GM18517 (cell line): ENCODE results near the gene SPATA31C1.
"Not testable (repeated sequence)": the region's sequence is repeated elsewhere in the genome, so short reads cannot be mapped to it uniquely, and the experiment has no call there.

ENCODE experiments used
- ATAC-seq: cut with Tn5 transposase; IDR thresholded peaks from one replicate; pipeline ENCODE4 v1.9.1; 2021; ENCODE audit warnings: mild to moderate bottlenecking, moderate library complexity; ENCODE audit not compliant: unreplicated experiment

SPATA31C1 gene

DNA sequence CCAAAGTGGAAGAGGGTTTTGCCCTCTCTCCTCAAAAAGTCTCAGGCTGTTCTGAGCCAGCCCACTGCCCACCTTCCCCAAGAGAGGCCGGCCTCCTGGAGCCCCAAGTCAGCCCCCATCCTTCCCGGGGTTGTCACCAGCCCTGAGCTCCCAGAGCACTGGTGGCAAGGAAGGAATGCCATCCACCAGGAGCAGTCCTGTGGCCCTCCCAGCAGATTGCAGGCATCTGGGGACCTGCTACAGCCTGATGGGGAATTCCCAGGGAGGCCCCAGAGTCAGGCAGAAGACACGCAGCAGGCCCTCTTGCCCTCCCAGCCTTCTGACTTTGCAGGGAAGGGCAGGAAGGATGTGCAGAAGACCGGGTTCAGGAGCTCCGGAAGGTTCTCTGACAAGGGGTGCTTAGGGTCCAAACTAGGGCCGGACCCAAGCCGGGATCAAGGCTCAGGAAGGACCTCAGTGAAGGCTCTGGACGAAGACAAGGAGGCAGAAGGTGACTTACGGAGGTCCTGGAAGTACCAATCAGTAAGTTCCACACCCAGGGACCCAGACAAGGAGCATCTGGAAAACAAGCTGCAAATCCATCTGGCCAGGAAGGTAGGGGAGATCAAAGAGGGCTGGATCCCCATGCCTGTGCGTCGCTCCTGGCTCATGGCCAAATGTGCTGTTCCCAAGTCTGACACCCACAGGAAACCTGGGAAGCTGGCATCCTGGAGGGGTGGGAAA is 31.4 kb upstream of the SPATA31C1 start:
- ATAC-seq: no peak

GRCh38 chr9:87886933-87887505 is 30.7 kb upstream of the SPATA31C1 start:
- ATAC-seq: no peak

DNA sequence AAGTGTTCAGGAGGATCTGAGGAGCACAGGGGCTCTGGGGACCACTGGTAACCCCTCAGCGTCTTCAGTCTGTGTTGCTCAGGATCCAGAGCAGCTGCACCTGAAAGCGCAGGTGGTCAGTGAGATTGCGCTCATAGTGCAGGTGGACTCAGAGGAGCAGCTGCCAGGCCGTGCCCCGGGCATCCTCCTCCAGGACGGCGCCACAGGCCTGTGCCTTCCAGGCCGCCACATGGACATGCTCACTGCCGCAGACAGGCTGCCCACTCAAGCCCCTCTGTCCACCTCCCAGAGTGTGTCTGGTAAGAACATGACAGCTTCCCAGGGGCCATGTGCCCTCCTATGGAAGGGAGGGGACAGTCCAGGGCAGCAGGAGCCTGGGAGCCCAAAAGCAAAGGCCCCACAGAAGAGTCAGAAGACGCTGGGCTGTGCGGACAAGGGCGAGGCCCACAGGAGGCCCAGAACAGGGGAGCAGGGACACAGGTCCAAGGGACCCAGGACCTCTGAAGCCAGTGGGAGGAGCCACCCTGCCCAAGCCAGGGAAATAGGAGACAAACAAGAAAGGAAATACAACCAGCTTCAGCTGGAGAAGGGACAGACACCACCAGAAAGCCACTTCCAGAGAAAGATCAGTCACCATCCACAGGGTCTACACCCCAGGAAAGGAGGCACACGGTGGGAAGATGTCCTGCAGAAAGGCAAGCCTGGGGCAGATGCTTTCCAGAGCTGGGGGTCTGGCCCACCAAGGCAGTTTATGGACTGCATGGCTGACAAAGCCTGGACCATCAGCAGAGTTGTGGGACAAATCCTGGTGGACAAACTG is 29.9 kb upstream of the SPATA31C1 start:
- no peak for ATAC-seq

DNA sequence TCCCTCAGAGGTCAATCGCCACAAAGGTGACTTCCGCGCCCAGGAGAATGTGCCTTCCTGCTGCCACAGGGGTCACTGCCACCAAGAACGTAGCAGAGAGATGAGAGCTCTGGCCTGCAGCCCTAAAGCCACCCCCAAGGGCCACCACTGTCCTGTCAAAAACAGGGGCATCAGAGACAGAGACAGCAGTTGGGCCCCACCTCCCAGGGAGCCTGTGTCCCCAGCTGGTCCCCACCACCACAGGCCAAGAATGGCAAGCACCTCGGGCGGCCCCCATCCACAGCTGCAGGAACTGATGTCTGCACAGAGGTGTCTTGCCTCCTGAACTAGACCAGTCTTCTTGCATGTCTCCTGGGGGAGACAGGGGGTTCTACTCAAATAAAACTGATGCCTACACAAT is 29.3 kb upstream of the SPATA31C1 start:
- no peak for ATAC-seq

GRCh38 chr9:87889065-87889881 is 28.5 kb upstream of the SPATA31C1 start:
- ATAC-seq: no peak

DNA sequence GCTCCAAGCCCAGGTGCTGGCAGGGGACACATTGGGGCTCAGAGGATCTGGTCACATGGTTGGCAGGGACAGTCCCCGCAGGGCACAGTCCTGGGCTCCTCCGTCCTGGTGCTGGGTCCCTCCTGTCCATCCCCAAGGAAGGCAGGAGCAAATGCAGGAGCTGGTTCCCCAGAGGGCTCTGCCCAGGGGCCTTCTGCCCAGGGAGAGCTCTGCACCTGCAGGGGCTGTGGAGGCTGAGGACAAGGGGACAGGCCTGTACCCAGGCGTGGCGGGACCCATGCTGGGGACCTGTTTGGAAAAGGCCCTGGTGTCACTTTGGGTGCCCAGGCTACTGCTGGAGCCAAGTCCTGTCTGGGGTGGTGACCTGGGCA is 27.9 kb upstream of the SPATA31C1 start:
- no peak for ATAC-seq

DNA sequence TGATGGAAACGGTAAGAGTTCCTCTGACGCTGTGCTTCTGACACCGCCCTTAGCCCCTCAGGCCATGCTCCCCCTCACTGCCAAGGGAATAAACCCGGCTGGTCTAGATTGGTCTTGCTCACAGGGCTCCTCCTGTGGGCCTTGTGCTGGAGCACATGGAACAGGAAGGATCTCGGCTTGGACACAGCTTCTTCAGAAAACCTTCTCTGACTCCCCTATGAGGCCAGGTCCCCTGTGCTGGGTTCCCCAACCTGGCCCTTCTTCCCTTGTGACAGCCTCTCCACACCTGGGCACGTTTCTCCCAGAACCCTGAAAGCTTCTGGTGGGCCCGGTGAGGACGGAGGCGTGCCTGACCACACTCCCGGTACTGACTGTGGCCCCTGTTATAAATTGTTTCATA is 26.9 kb upstream of the SPATA31C1 start:
- ATAC-seq: no peak

GRCh38 chr9:87891754-87892153 is 26.0 kb upstream of the SPATA31C1 start:
- no peak for ATAC-seq

- ATAC-seq: no peak
Measured at GRCh38 chr9:87892956-87893355, 24.8 kb upstream of the SPATA31C1 start.

- no peak for ATAC-seq
Measured at GRCh38 chr9:87894998-87895625, 22.6 kb upstream of the SPATA31C1 start.

DNA sequence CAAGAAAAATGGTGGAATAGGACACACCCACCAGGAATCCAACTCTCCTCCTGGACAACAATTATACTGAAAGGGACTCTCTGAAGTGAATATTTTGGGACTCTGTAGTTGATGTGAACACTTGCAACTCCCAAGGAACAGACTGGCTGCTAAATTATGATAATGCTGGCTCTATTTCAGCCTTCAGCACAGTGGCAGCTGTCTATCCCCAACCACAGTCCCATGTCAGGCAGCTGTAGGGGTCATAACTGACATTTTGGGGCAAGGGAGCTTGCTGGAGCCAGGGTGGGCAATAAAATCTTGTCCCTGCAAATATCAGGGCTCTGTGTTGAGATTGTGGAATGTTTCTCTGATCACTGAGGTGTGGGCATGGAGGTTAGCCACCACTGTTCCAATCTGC is 20.9 kb upstream of the SPATA31C1 start:
- ATAC-seq: no peak

DNA sequence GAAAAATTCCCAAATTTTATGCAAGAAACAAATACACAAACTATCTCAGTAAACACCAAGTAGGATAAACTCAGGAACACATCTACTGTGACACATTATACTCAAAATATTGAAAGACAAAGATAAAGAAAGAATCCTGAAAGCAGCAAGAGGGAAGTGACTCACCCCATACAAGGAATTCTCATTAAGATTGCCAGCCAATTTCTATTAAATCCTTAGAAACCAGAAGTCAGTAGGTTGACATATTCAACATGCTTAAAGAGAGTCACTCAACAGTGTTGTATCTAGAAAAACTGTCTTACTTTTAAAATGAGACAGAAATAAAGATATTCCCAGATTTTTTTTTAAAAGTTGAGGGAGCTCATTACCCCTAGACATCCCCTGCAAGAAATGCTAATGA is 19.6 kb upstream of the SPATA31C1 start:
- no peak for ATAC-seq

DNA sequence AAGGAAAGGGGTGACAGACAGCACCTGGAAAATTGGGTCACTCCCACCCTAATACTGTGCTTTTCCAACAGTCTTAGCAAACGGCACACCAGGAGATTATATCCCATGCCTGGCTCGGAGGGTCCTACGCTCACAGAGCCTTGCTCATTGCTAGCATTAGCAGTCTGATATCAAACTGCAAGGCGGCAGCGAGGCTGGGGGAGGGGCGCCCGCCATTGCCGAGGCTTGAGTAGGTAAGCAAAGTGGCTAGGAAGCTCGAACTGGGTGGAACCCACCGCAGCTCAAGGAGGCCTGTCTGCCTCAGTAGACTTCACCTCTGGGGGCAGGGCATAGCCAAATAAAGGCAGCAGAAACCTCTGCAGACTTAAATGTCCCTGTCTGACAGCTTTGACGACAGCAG is 15.4 kb upstream of the SPATA31C1 start:
- not testable (repeated sequence) for ATAC-seq

DNA sequence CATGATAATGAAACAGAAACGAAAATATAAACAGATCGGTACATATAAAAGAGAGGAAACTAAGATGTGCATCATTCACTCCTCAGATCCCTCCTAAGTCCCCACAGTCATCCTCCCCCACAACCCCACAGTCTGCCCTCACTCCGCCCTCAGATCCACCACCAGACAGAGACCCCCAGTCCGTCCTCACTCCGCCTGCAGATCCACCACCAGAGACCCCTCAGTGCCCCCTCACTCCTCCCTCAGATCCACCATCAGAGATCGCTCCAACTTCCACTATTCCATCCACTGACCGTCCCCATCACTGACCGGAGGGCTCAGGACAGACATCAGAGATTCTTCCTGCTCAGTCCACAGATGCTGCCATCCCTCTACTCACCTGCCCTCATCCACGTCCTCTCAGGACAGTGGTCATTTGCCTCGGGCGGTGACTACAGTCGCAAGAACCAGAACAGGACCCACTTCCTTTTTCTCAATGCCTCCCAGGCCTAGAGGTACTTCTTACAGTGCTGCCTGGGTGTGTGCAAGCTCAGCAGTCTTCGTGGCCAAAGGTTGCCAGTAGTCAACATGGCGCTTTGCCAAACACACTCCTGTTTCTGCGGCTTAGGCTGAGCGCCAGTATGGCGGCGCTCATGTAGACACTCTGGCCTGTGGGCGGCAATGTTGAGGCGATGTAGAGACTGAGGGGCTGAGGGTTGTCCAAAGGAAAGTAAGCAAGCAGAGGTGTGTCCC is 8.3 kb upstream of the SPATA31C1 start:
- no peak for ATAC-seq

DNA sequence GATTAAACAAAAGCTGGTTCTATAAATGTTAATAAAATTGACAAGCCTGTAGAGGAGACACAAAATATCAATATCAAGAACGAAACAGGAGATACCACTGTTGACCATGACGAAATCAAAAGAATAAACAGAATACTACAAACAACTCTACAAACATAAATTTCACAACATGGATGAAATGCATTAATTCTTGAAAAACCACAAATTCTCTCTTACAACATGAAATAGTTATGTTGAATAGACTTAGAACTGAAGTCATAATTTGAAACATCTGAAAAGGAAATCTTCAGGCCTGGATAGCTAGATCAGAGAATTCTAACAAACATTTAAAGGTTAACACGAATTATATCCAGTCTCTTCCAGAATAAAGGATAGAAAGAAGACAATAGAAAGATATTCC is 6.9 kb upstream of the SPATA31C1 start:
- no peak for ATAC-seq

GRCh38 chr9:87919013-87919412 is 1.3 kb downstream of the SPATA31C1 start:
- not testable (repeated sequence) for ATAC-seq

GRCh38 chr9:87921561-87921960 is 3.8 kb downstream of the SPATA31C1 start:
- not testable (repeated sequence) for ATAC-seq

GRCh38 chr9:87923012-87923411 is 5.2 kb downstream of the SPATA31C1 start:
- ATAC-seq: not testable (repeated sequence)

GRCh38 chr9:87924851-87925250 is 7.1 kb downstream of the SPATA31C1 start:
- not testable (repeated sequence) for ATAC-seq

GRCh38 chr9:87929152-87929551 is 11.4 kb downstream of the SPATA31C1 start:
- ATAC-seq: not testable (repeated sequence)
